ENCODE measurements around the gene METTL8. TPM values are rescaled to one million over a fixed set of nuclear protein-coding genes. Genes with fewer than 3 reads are reported as not detected.

METTL8 gene
- total RNA-seq, 1 experiment from 2014 or later: 34.4 TPM

DNA sequence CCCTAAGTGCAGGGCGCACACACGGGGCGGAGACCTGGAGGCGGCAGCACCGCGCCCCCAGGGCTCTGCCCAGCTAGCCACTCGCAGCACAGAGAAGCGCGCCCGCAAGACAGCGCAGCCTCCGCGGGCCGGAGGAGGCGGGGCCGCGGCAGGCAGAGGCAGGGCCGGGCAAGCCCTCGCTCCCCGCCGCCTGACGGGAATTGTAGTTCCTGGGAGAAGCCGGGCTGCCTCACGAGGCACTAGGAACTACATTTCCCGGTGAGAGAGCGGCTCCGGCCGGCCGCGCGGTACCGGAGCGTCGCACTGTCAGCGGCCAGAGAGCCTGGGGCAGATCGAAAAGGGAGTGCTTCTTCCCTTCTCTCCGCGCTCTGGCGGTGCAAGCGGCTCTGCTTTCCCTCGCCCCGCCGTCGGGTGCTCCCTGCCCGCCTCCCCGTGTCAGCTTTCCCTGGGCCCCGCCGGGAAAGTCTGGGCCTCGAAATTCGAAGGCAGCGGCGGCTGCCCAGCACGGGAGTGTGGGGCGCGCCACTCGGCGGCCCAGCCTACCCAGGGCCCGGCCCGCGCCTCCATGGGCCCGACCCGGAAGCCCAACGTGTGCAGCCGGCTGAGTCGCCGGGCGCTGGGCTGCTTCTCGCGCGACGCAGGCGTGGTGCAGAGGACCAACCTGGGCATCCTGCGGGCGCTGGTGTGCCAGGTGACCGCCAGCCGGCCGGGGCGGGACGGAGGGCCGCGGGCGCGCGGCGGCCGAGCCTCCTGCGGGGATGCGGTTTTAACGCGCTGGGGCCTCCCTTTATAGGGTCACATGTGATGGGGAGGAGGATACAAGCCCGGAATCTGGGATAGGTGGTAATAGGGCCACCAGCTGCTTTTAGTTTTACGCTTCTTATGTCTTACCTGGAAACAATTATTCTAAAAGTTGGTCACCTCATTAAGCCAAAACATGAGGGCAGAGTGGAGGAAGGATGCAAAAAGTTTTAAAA is 511 bp upstream of the METTL8 start, which contains the start of gene DCAF17 (continued):
- TF ChIP-seq ZNF274 (IDR thresholded peaks at IDR 0.05; ENCODE audit: low read depth, low read length) (no peak), POLR2A (IDR thresholded peaks at IDR 0.05; ENCODE audit: borderline replicate concordance, extremely low read depth, insufficient read depth, insufficient read length) (peak; percentile 20), YY1 (IDR thresholded peaks at IDR 0.05; ENCODE audit: extremely low read depth, insufficient replicate concordance, low read depth, low read length) (peak; percentile 65)
- TF ChIP-seq, protein P1, sequence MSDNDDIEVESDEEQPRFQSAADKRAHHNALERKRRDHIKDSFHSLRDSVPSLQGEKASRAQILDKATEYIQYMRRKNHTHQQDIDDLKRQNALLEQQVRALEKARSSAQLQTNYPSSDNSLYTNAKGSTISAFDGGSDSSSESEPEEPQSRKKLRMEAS (IDR thresholded peaks at IDR 0.05): peak; percentile 71

DNA sequence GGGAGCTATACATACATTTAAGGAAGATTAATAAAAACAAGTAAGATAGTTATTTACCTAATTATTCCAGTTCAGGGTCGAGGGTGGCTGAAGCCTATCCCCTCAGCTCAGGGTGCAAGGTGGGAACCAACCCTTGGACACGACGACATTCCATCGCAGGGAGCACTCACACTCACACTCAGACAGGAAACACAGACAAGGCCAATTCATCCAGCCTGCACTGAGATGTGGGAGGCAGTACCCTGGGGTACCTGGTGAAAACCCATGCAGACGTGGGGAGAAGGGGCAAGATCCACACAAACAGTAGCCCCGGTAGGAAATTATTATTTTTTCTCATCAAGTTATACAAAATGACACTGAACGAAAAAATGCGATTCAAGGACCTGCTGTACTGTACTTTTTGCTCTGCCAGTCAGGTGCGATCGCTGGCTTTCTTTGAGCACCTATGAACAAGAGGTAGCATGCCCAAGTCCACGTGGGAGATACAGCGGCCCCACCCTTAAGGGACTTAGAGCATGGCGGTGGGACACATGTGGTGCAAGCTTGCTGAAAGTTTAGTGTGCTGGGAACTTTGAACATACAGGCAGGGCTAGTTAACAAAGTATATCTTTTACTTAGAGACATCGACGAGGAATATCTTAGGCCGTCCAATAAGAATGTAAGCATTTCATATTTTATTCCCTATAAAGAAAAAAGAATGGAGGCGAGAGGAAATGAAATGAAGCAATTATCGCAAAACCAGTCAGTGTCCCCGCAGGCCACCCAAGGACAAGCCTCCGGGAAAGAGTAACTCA is 624 bp downstream of the METTL8 start:
- DNase-seq (ENCODE audit: low read depth, low spot score) (peak; percentile 63), ATAC-seq (peak; percentile 35)
- Histone ChIP-seq H3K9ac (ENCODE audit: low read length) (peak overlapping the region; percentile 94), H3K36me3 (ENCODE audit: control insufficient read depth in 1 of 2, insufficient read depth in 2 of 2, low read length in 2 of 2) (peaks cover 0 to 8% of the 10 kb centered on the region in 2 experiments; a peak in 1 of 4 replicates), H3K4me2 (ENCODE audit: low read length) (peak overlapping the region; percentile 85), H2AFZ (ENCODE audit: low read depth, low read length, poor library complexity, severe bottlenecking) (no peak overlapping the region), H3K27ac (ENCODE audit: low read depth, low read length) (peak overlapping the region; percentile 94), H3K79me2 (ENCODE audit: insufficient read depth, low read length) (peaks cover 78% of the 10 kb centered on the region), H3K27me3 (ENCODE audit: insufficient read depth, low read length) (no peaks in the 10 kb centered on the region), H4K20me1 (ENCODE audit: insufficient read depth) (no peaks in the 10 kb centered on the region), H3K4me1 (ENCODE audit: control insufficient read depth in 1 of 2, insufficient read depth in 2 of 2, low read length in 2 of 2) (peaks cover 9 to 45% of the 10 kb centered on the region in 2 experiments; a peak in 3 of 4 replicates), H3K9me3 (ENCODE audit: control insufficient read depth in 1 of 2, insufficient read depth in 1 of 2, low read depth in 1 of 2, low read length in 2 of 2) (no peaks in the 10 kb centered on the region), H3K4me3 (replicated peaks in 1 of 2; ENCODE audit: low read depth in 1 of 2, low read length in 2 of 2) (peak overlapping the region; percentile 69 to 90), H3K9me2 (ENCODE audit: insufficient read depth) (no peaks in the 10 kb centered on the region)
- TF ChIP-seq ZNF274 (IDR thresholded peaks at IDR 0.05; ENCODE audit: low read depth, low read length): no peak
- peak; percentile 52 for TF ChIP-seq YY1 (IDR thresholded peaks at IDR 0.05; ENCODE audit: extremely low read depth, insufficient replicate concordance, low read depth, low read length)
- TF ChIP-seq SIN3A (IDR thresholded peaks at IDR 0.05; ENCODE audit: low read depth): peak; percentile 31; the same call in 1 of the 2 replicates
- no peak for TF ChIP-seq EZH2phosphoT487 (IDR thresholded peaks at IDR 0.05; ENCODE audit: borderline replicate concordance)
- no peak for TF ChIP-seq EGR1 (IDR thresholded peaks at IDR 0.05; ENCODE audit: low read depth)
- TF ChIP-seq, protein P2, sequence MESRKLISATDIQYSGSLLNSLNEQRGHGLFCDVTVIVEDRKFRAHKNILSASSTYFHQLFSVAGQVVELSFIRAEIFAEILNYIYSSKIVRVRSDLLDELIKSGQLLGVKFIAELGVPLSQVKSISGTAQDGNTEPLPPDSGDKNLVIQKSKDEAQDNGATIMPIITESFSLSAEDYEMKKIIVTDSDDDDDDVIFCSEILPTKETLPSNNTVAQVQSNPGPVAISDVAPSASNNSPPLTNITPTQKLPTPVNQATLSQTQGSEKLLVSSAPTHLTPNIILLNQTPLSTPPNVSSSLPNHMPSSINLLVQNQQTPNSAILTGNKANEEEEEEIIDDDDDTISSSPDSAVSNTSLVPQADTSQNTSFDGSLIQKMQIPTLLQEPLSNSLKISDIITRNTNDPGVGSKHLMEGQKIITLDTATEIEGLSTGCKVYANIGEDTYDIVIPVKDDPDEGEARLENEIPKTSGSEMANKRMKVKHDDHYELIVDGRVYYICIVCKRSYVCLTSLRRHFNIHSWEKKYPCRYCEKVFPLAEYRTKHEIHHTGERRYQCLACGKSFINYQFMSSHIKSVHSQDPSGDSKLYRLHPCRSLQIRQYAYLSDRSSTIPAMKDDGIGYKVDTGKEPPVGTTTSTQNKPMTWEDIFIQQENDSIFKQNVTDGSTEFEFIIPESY (IDR thresholded peaks at IDR 0.05; ENCODE audit: extremely low read depth, insufficient replicate concordance, low read length): no peak
- TF ChIP-seq POLR2AphosphoS5 (IDR thresholded peaks at IDR 0.05; ENCODE audit: low read depth, low read length): no peak
- TF ChIP-seq RAD21 (IDR thresholded peaks at IDR 0.05; ENCODE audit: low read depth): no peak
- TF ChIP-seq CBX3 (IDR thresholded peaks at IDR 0.05; ENCODE audit: low read depth): no peak
- TF ChIP-seq, protein P1 (IDR thresholded peaks at IDR 0.05): peak; percentile 97
- no peak for TF ChIP-seq SRF (IDR thresholded peaks at IDR 0.05; ENCODE audit: low read depth)
- ChIA-PET POLR2A (interaction anchor here (0.6 to 1.1 kb wide), 5 partner anchors 9 to 44 kb away, joined by 3 to 7 read pairs (median 3); no protein-coding TSS in a partner anchor), RAD21 (ENCODE audit: low non-redundant PET in 1 of 2, low total read pairs in 2 of 2, uncharacterized antibody in 2 of 2, unreplicated experiment in 2 of 2) (interaction anchor here (0.6 kb wide), 2 partner anchors 108 to 164 kb away, joined by 3 read pairs; no protein-coding TSS in a partner anchor), CTCF (interaction anchor here (1.1 to 3.3 kb wide), 2 partner anchors 17 kb away, joined by 8 to 14 read pairs; no protein-coding TSS in a partner anchor)
- TSS peak; percentile 65 for BruUV-seq (replicated peaks)
- intact Hi-C loops (cut with micrococcal nuclease): loop anchor here (1.0 kb wide), 1 partner anchor 460 kb away; no protein-coding TSS in a partner anchor

Data from HCT116 (cell line).